HG02973 (cell line): ENCODE results near the gene ZEB1.
"Not testable (repeated sequence)": the region's sequence is repeated elsewhere in the genome, so short reads cannot be mapped to it uniquely, and the experiment has no call there.

Source experiments
- ATAC-seq: cut with Tn5 transposase; IDR thresholded peaks from one replicate; pipeline ENCODE4 v1.9.1; 2021; ENCODE audit warnings: moderate library complexity; ENCODE audit not compliant: unreplicated experiment

The ZEB1 gene

GRCh38 chr10:31364238-31364637, 45.2 kb downstream of the ZEB1 start:
- not testable (repeated sequence) for ATAC-seq

DNA sequence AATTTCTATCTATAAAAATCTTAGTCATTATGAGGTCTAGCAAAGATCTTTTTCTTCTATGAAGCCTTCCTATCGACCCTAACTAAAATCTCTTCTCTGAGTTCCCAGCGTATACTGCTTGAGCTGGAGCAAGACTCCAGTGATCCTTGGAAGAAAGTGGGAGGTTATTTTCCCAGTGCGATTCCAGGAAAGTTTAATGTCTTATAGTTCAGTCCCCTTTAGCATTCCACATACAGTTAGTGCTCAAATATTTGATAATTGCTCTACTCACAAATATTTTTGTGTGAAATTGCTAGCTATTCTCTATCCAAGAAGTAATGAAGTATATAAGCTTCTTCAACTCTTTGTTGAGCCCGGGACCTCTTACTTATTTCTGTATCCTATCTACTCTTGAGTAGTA, 47.7 kb downstream of the ZEB1 start:
- ATAC-seq = no peak

GRCh38 chr10:31368724-31369123, 49.7 kb downstream of the ZEB1 start:
- ATAC-seq = no peak

- ATAC-seq = no peak
These were observed 53.4 kb downstream of the ZEB1 start for GRCh38 chr10:31372439-31372838.

- ATAC-seq = no peak
These were observed 55.2 kb downstream of the ZEB1 start for GRCh38 chr10:31374146-31374696.

- ATAC-seq = no peak
These were observed 62.2 kb downstream of the ZEB1 start for GRCh38 chr10:31381171-31381570.

DNA sequence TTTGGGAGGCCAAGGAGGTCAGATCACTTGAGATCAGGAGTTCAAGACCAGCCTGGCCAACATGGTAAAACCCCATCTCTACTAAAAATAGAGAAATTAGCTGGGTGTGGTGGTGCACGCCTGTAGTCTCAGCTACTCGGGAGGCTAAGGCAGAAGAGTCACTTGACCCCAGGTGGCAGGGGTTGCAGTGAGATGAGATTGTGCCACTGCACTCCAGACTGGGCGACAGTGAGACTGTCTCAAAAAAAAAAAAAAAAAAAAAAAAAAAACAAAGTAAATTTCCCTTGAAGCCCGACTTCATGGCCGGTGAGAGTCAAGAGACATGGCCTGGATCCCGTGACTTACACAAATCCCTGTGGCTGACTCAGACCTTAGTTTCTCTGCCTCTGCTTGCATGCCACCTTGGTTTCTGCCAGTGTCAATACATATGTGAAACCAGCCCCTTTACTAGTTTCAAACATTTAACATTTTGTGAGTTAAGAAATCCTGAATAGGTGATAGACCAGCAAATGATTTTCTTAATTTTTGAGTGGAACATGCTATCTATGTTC, 62.8 kb downstream of the ZEB1 start:
- no peak for ATAC-seq

GRCh38 chr10:31383810-31384588, 65.0 kb downstream of the ZEB1 start:
- peak; percentile 98 for ATAC-seq

GRCh38 chr10:31384589-31384949, 65.6 kb downstream of the ZEB1 start:
- no peak for ATAC-seq

- no peak for ATAC-seq
These were observed 71.8 kb downstream of the ZEB1 start for GRCh38 chr10:31390804-31391203.

- ATAC-seq = peak; percentile 59
These were observed 74.8 kb downstream of the ZEB1 start for GRCh38 chr10:31393844-31394243.

GRCh38 chr10:31395695-31396094, 76.7 kb downstream of the ZEB1 start:
- ATAC-seq = no peak

- ATAC-seq = no peak
These were observed 77.4 kb downstream of the ZEB1 start for GRCh38 chr10:31396376-31396775.

DNA sequence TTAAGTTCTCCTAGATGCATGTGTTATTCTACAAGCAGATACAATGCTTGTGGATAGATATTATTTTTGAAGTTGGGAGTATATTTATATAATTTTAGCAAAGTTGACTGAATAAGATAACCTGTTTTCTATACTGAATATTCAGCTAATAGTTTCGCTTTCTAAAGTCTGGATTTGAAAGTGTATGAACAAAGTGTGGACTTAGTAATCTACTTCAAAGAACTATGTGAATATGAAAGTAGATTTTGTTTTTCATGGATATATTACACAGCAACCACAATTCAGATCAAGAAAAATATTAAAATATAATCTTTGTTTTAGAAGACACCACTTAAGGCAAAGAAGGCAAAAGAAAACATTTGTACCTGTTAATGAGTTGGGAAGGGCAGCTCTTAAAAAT, 78.8 kb downstream of the ZEB1 start:
- ATAC-seq = no peak

DNA sequence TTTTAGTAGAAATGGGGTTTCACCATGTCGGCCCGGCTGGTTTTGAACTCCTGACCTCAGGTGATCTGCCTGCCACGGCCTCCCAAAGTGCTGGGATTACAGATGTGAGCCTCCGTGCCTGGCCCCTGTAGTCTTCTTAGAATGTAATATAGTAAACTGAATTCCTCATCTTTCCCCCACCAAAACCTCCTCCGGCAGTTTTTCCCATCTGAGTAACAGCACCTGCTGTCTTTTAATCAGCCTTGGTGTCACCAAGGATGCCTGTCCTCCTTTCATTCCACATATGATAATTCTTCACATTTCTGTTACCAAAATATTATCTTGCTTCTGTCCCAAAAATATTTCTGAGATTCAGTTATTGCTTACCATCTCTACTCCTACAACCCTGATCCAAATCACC, 80.2 kb downstream of the ZEB1 start:
- ATAC-seq = no peak

- no peak for ATAC-seq
These were observed 80.6 kb downstream of the ZEB1 start for GRCh38 chr10:31399631-31400030.

GRCh38 chr10:31401287-31401686, 82.3 kb downstream of the ZEB1 start:
- no peak for ATAC-seq

DNA sequence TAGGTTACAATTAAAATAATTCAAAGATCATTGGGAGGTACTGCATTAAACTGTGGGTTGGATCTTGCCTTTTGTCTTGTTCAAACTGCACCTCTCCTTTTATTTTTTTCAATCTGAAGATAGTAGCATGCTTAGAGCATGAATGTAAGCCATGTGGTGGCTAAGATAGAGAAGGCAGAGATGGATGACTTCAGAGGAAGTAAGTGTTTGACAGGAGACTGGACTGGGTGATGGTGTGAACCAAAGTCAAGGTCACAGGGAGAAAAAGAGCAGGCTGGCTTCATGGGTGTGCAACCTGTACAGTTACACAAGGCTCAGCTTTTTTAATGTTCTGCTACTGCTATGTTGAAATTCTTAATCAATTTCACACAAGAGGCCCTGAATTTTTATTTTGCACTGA, 85.6 kb downstream of the ZEB1 start:
- ATAC-seq = no peak

GRCh38 chr10:31405829-31406228, 86.8 kb downstream of the ZEB1 start:
- ATAC-seq = not testable (repeated sequence)

GRCh38 chr10:31412397-31412796, 93.4 kb downstream of the ZEB1 start:
- ATAC-seq = not testable (repeated sequence)

DNA sequence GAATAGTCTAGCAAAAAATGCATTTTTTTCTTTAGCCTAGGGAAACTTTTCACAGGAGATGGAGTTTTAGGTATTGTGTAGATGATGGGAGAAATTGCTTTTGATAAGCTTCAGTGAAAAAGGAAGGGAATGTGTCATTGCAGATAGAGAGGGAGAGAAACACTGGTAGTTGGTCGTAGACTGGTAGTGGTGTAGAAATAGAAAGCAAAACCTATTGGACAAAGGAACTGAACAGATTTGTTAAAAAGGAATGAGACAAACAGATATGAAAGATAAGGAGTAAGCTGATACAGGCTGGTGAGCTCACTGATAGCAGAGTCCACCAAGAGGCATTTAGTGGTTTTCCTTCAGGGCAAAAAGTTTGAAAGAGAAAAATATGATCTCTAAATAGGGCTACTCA, 94.3 kb downstream of the ZEB1 start:
- no peak for ATAC-seq

DNA sequence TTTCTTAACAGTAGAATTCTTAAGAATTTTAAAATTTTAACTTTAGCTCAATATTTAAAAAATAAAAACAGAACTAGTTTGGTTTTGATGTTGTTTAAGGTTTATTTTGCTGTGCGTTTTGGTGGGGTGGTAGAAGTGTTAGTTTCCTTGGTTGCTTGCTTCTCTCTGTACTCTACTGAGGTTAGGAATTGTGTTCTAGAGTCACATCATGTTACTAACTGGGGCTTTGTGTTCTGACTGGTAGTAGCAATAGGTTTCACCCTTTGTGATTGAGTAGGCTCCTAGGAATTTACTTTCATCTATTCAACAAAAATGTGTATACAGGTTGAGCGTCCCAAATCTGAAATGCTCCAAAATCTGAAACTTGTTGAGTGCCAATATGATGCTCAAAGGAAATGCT, 99.5 kb downstream of the ZEB1 start:
- no peak for ATAC-seq
